ENCODE results near the gene TULP4.

TULP4 gene

DNA sequence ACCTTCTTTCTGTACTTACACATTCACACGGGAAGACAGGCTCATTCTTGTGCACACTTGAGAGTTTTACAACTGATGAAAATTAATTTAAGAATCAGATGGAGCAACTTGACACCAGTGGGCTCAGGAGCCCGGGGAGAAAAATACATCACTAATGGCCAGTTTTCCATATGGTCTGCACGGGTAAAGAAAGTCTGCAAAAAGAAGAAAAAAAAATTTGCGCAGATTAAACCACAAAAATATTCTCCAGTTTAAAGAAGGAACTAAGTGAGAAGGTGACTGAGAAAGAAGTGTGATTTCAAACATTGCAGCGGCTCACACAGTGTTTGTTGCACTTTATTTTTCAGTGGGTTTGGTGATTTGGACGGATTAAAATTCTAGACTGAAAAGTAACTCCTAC lies at the start of gene TULP4:
Gene TULP4 (plus strand): TSS at position 301 of the 400 bp plus-strand sequence. CDS start 1,552 bp downstream, outside the sequence.
- no peak for DNase-seq (ENCODE audit: low read depth in 3 of 3)

DNA sequence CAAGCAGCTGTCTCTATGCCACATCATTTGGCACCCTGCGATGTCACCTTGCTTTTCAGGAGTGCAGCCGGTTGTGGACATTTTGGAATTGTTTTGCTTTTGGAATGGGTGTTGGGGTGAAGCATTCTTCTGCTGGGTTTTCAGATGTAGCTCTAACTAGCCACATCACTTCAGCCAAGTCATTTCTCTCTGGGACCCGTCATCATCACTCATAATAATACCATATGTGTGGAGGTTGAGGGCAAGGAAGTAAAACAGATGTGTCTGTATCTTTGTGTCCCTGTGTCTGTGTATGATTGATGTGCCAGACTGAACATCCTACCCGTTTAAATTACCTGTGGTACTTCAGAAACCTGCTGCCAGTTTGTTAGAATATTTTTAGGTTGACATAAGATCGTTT lies 49.5 kb upstream of the TULP4 start:
- no peak for DNase-seq (ENCODE audit: low read depth in 3 of 3)

DNA sequence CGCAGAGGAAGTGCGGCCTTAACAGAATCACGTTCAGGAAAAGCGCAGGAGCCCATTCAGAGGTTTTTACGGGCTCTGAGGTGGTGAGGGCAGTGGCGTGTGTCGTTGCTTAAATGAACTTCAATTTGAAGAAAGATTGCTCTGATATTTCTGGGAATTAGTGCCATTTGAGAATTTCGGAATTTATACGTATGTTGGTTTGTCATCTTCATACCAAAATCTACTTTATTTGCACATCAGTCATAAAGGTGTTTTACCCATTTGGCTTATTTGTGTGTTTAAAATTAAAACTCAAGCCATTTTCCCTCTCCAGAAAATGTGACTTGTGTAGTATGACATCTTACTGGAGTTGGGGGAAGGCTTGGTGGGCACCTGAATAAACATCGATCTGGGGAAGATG lies 48.1 kb upstream of the TULP4 start:
- DNase-seq (ENCODE audit: low read depth in 3 of 3) = no peak

GRCh38 chr6:158266131-158266530 lies 46.1 kb upstream of the TULP4 start:
- no peak for DNase-seq (ENCODE audit: low read depth in 3 of 3)

DNA sequence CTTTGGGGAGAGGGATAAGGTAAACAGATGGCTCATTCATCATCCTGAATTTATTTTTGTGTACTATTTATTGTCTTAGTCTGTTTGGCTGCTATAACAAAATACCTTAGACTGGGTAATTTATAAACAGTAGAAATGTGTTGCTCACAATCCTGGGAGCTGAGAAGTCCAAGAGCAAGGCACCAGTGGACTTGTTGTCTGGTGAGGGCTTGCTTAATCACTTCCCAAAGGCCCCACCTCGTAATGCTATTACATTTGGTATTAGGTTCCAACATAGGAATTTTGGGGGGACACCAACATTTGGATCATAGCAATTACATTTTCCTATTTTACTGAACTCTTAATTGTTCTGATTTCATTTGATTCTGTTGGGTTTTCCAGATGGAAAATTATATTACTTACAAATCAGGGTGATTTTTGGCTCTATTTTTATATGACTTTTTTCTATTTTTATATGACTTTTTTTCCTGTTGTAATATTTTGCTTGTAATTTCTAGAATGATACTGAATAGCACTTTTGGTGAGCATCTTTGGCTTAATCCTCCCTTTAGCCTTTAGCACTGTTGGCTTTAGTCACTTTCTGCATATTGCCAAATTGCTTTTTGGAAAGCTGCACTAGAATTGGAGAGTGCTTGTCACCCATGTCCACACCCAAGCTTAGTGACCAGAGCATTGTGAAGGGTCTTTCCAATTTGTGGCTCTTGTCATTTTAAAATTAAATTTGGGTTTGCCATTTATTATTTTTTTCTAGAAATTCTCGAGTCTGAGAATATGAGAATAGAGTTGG lies 43.7 kb upstream of the TULP4 start:
- no peak for DNase-seq (ENCODE audit: low read depth in 3 of 3)

DNA sequence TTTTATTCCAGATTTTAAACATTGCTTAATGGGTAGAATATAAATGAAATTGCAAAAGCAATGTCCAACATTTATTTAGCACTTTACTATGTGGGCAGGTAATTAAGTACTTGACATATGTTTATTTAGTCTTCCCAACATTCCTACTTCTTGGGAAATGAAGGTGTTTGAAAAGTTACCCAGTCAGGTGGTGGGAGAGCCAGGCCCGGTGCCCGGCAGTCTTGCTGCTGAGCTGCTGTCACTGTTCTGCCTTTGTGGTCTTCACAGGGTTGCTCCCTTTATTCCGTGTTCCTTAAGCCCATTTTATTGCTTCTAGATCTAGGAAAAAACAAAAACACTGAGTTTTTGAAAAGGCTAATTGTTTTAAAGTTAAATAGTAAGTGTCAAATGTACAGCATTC lies 42.6 kb upstream of the TULP4 start:
- DNase-seq (ENCODE audit: low read depth in 3 of 3) = no peak

GRCh38 chr6:158270389-158271127 lies 41.7 kb upstream of the TULP4 start:
- no peak for DNase-seq (ENCODE audit: low read depth in 3 of 3)

DNA sequence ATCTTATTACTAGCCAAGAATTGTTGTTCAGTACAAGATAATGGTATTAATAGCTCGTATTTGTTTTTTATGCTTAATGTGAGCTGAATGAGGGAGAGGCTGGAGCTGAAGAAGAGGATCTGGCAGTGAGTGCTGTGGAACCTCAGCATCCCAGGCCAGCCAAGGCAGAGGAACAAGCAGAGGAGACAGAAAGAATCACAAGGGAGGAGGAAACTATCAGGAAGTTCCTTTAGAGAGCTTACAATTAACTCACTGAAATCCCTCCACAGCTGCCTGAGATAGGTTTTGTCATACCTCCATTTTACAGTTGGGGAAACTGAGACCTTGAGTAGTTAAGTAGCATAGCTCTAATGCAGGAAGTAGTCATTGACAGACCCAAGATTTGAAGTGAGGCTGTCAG lies 39.9 kb upstream of the TULP4 start:
- no peak for DNase-seq (ENCODE audit: low read depth in 3 of 3)

- DNase-seq (ENCODE audit: low read depth in 3 of 3) = no peak
These were observed 34.3 kb upstream of the TULP4 start for GRCh38 chr6:158278004-158278403.

GRCh38 chr6:158279615-158280014 lies 32.6 kb upstream of the TULP4 start:
- DNase-seq (ENCODE audit: low read depth in 3 of 3) = no peak

DNA sequence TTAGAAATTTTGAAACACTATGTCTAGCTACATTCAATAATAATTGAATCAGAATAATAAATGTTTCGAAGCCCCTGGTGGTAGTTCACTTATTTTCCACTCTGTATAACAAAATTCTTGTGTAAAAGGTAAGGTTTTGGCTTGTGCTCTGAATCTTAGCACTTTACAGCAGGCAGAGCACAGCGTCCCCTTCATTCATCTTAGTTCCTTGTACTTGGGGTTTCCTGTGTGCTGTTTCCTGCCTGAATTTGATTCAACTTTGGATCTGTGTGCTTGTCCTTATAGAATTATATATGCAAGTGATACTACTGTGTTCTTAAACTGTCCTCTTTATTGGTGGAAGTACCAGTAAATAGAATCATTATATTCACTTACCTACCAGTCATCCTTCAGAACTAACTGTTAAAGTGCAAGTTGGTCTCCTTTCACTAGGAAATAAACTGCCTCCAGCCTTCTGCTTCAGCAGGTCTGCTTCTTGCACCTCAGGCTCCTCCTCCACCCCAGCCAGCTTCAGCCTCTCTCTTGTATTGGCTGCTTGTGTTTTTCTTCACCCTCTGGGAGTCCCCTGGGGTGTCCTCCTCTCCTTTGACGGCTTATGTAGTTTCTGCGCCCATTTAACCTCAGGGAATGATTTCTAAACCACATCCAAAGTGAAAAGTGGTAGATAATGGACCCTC lies 28.8 kb upstream of the TULP4 start:
- peak in 1 of 3 experiments; percentile 4 for DNase-seq (ENCODE audit: low read depth in 3 of 3)

DNA sequence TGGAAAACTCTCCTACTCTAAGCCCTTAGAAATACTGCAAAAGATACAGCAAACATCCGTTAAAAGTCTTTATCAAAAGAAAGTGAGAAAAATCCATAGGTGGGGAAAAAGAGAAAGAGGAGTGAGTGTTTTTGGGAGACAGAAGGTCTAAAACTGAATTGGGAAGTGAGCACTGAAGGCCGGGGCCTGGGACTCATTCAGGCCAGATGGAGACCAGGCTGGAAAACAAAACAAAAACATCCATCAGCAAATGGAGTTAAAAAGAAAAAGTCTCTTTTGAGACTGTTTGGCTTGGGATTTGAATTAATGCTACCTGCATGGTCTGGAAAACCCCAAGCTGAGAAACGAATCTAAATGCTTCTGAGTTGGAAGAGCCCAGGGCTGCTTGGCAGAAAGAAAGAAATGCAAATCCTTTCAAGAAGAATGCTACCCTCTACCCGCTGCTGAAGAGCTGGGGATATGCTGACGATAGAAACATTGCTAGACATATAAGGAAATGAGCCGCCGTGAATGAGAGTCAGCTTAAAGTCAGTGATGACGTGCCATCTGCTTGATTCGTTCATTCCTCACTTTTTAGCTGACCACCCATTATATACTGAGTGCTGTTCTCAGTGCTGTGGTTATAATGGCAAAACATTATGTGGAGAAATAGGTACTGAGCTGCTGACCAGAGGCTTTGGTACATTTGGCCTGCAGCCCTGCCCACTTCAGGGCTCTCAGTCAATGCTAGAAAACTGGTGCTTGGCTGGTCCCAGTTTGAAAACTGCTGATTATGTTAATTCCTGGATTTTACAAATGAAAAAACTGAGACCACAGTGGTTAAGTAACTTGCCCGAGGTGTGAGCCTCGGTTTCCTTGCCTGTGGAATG lies 28.0 kb upstream of the TULP4 start:
- DNase-seq (ENCODE audit: low read depth in 3 of 3) = no peak

GRCh38 chr6:158284876-158285655 lies 27.2 kb upstream of the TULP4 start:
- no peak for DNase-seq (ENCODE audit: low read depth in 3 of 3)

GRCh38 chr6:158285656-158286021 lies 26.6 kb upstream of the TULP4 start:
- no peak for DNase-seq (ENCODE audit: low read depth in 3 of 3)

DNA sequence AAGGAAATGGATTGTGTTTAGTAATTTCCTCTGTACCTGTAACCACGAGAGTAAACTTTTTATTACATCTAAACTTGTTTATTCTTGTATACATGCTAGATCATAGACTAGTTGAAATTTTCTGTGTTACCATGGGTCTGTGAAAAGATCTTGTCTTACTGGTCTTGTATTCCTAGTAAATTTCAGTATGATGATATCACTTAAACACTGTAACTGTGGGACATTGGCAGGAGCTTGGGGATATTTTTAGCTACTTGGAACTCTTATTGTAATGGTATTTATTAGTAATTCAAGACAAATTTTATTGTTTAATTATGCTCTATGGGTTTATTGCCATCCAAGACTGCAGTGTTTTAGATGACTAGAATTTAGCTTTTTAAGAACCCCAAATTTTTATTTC lies 25.9 kb upstream of the TULP4 start:
- no peak for DNase-seq (ENCODE audit: low read depth in 3 of 3)

GRCh38 chr6:158287047-158287446 lies 25.2 kb upstream of the TULP4 start:
- DNase-seq (ENCODE audit: low read depth in 3 of 3) = no peak

DNA sequence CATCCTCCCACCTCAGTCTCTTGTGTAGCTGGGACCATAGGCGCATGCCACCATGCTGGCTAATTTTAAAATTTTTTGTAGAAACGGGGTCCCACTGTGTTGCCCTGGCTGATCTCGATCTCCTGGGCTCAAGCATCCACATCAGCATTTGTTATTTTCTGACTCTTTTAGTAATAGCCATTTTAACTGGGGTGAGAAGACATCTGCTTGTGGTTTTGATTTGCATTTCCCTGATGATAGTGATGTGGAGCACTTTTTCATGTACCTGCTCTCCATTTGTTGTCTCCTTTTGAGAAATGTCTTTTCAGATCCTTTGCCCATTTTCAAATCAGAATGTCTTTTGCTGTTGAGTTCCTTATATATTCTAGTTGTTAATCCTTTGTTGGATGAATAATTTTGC lies 22.2 kb upstream of the TULP4 start:
- DNase-seq (ENCODE audit: low read depth in 3 of 3) = no peak

GRCh38 chr6:158290659-158291058 lies 21.6 kb upstream of the TULP4 start:
- DNase-seq (ENCODE audit: low read depth in 3 of 3) = peak; percentile 38 to 51 (median 46)

DNA sequence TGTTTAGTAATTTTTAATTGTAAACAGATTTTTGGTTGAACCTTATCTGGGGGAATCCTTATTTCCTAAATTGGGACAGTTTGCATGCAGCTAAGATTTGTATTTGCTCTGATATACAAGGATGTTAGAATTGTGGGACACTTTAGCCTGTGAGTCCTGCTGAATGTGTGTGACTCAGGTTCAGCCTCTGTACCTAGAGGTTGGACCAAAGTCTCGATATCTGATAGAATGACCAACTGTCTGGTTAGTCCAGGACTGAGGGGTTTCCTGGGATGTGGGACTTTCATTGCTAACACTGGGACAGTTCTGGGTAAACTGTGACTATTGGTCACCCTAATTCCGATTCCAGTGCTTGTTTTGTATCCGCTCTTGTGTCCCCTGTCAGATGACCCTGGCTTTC lies 20.2 kb upstream of the TULP4 start:
- no peak for DNase-seq (ENCODE audit: low read depth in 3 of 3)

DNA sequence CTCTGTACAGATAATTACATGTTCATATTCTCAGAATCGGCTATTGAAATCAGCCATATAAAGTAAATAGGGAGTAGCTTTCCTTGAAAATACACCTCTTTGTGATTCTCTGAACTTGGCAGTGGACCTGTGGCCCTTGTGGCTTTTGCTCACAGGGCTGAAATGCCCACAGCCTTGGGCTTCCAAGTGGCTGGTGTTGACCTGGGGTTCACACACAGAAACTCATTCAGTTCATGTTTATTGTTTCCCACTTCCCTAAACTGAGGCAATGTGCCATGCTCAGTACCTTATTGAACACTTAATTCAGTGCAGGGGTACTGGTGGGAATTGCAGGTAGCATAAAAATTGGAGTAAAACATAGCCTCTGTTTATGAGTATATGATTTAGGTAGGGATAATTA lies 19.1 kb upstream of the TULP4 start:
- no peak for DNase-seq (ENCODE audit: low read depth in 3 of 3)
